ENCODE measurements around the gene MRPL58. TPM values are rescaled to one million over a fixed set of nuclear protein-coding genes. Genes with fewer than 3 reads are reported as not detected.

MRPL58 gene
- total and polyA plus RNA-seq, 4 donors = 14.7 to 55.5 (median 35.7) TPM

DNA sequence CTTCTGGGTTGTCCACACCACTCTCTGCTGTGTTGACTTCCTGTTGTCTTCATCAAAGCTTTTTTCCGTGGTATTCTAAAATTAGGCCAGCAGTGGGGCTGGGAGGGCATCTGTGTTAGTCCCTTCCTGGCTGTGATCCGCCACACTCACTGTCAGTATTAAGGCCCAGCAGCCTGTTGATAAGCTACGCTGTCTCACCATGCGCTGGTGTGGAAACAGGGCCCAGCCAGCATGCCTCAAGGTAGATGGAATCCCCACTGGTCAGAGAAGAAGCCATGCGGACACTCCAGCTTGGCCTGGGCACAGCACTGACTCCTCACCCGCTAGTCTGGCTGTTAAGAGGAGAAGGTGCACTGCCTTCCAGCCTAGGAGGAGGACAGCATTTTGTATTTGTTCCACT lies 13.7 kb upstream of the MRPL58 start:
- Histone ChIP-seq H3K9me3 (ENCODE audit: control insufficient read depth in 4 of 4, insufficient read depth in 3 of 4, low read length in 3 of 4) (no peaks in the 10 kb centered on the region), H3K9ac (ENCODE audit: insufficient read depth in 1 of 2, low read length in 2 of 2) (no peak overlapping the region), H3K36me3 (ENCODE audit: control insufficient read depth in 4 of 4, insufficient read depth in 4 of 4, low read length in 4 of 4) (peaks cover 4 to 20% (median 8%) of the 10 kb centered on the region in 4 donors), H3K4me1 (ENCODE audit: control insufficient read depth in 5 of 5, insufficient read depth in 5 of 5, low read length in 5 of 5) (no peaks in the 10 kb centered on the region), H3K4me3 (no peak overlapping the region), H3K27ac (ENCODE audit: low read depth in 1 of 2, low read length in 1 of 2) (no peak overlapping the region), H3K27me3 (ENCODE audit: control insufficient read depth in 3 of 3, insufficient read depth in 3 of 3, low read length in 2 of 3) (no peaks in the 10 kb centered on the region)
- TF ChIP-seq, protein P1, sequence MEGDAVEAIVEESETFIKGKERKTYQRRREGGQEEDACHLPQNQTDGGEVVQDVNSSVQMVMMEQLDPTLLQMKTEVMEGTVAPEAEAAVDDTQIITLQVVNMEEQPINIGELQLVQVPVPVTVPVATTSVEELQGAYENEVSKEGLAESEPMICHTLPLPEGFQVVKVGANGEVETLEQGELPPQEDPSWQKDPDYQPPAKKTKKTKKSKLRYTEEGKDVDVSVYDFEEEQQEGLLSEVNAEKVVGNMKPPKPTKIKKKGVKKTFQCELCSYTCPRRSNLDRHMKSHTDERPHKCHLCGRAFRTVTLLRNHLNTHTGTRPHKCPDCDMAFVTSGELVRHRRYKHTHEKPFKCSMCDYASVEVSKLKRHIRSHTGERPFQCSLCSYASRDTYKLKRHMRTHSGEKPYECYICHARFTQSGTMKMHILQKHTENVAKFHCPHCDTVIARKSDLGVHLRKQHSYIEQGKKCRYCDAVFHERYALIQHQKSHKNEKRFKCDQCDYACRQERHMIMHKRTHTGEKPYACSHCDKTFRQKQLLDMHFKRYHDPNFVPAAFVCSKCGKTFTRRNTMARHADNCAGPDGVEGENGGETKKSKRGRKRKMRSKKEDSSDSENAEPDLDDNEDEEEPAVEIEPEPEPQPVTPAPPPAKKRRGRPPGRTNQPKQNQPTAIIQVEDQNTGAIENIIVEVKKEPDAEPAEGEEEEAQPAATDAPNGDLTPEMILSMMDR (IDR thresholded peaks at IDR 0.05; ENCODE audit: control extremely low read depth, extremely low read depth) = no peak
- DNase-seq (no peak), ATAC-seq (ENCODE audit: insufficient read depth, low FRiP score) (no peak)
- WGBS, 2 donors = 69 to 72% methylated on average over 6 of the region's 6 CpGs

DNA sequence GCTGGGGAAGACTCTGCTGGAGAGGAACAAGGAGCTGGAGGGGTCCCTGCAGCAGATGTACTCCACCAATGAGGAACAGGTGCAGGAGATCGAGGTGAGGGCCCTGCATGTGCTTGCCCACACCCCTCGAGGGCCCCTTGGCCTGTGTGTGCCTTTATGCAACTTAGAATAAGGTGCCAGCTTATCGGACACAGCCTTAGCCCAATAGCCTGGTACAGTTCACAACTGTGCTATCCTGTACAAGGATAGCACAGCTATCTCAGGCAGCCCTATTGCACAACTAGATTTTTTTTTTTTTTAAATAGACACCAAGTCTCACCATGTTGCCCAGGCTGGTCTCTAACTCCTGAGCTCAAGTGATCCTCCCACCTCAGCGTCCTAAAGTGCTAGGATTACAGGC lies 12.9 kb upstream of the MRPL58 start:
- TF ChIP-seq, protein P1 (IDR thresholded peaks at IDR 0.05; ENCODE audit: control extremely low read depth, extremely low read depth) = no peak
- H3K27me3 ChIP-seq (ENCODE audit: control insufficient read depth in 3 of 3, insufficient read depth in 3 of 3, low read length in 2 of 3) = no peaks in the 10 kb centered on the region
- H3K9ac ChIP-seq (ENCODE audit: insufficient read depth in 1 of 2, low read length in 2 of 2) = no peak overlapping the region
- no peak for DNase-seq
- 83% methylated on average over 4 of the region's 4 CpGs for WGBS, 2 donors
- no peak for ATAC-seq (ENCODE audit: insufficient read depth, low FRiP score)
- H3K4me3 ChIP-seq = no peak overlapping the region
- no peaks in the 10 kb centered on the region for H3K9me3 ChIP-seq (ENCODE audit: control insufficient read depth in 4 of 4, insufficient read depth in 3 of 4, low read length in 3 of 4)
- no peaks in the 10 kb centered on the region for H3K4me1 ChIP-seq (ENCODE audit: control insufficient read depth in 5 of 5, insufficient read depth in 5 of 5, low read length in 5 of 5)
- H3K36me3 ChIP-seq (ENCODE audit: control insufficient read depth in 4 of 4, insufficient read depth in 4 of 4, low read length in 4 of 4) = peaks cover 4 to 24% (median 8%) of the 10 kb centered on the region in 4 donors
- no peak overlapping the region for H3K27ac ChIP-seq (ENCODE audit: low read depth in 1 of 2, low read length in 1 of 2)

DNA sequence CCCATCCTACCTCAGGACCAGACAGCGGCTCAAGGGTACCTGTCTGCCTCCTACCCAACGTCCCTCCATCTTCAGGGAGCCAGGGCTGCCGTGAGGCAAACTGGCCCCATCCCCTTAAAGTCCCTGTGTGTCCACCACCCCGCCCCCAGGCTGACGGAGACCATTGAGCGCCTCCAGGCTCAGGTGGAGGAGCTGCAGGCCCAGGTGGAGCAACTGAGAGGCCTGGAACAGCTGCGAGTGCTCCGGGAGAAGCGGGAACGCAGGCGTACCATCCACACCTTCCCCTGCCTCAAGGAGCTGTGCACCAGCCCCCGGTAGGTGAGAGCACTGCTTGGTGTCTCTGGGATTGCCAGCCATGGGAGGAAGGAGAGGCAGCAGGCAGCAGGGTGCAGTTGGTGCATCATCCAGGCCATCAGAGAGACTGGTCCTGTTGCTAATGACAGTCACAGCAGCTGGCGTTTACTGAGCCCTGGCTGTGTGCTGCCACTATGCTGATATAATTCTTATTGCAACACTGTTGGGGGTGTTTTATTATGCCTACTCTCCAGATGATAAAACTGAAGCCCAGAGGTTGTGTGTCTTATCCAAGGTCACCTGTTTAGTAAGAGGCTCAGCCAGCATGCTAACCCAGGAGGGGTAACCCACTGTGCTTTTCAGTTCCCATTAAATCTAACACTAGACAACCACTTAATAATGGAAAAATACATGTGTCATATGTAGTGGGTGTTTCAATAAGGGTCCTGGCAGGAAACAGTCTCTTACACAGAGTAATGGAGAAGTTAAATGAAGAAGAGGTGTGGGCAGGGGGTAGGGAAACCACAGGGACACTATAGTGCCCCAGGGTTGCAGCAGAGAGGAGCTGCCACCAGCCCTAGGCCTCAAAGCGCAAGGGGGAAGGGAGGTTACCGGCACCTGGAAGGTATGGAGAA lies 10.3 kb upstream of the MRPL58 start:
- Histone ChIP-seq H3K36me3 (ENCODE audit: control insufficient read depth in 4 of 4, insufficient read depth in 4 of 4, low read length in 4 of 4) (peaks cover 4 to 29% (median 8%) of the 10 kb centered on the region in 4 donors), H3K9me3 (ENCODE audit: control insufficient read depth in 4 of 4, insufficient read depth in 3 of 4, low read length in 3 of 4) (no peaks in the 10 kb centered on the region), H3K4me3 (no peak overlapping the region), H3K4me1 (ENCODE audit: control insufficient read depth in 5 of 5, insufficient read depth in 5 of 5, low read length in 5 of 5) (no peaks in the 10 kb centered on the region), H3K27ac (ENCODE audit: low read depth in 1 of 2, low read length in 1 of 2) (no peak overlapping the region), H3K9ac (ENCODE audit: insufficient read depth in 1 of 2, low read length in 2 of 2) (no peak overlapping the region), H3K27me3 (ENCODE audit: control insufficient read depth in 3 of 3, insufficient read depth in 3 of 3, low read length in 2 of 3) (no peaks in the 10 kb centered on the region)
- 85 to 92% methylated on average over 15 of the region's 15 CpGs for WGBS, 2 donors
- TF ChIP-seq, protein P1 (IDR thresholded peaks at IDR 0.05; ENCODE audit: control extremely low read depth, extremely low read depth) = no peak
- no peak for DNase-seq
- no peak for ATAC-seq (ENCODE audit: insufficient read depth, low FRiP score)

All from lung (tissue), 12 donors.